GM23248 (cell line): Measurements from ENCODE around the gene HDHD3.

Experiments used
- EZH2 ChIP-seq: fragments of 200-600 bp; sonication (generic); IDR thresholded peaks from 2 replicates; pipeline ENCODE4 v1.6.1; 2018; ENCODE audit warnings: antibody characterized with exemption, mild to moderate bottlenecking; ENCODE audit not compliant: insufficient read depth, poor library complexity, severe bottlenecking
- EZH2phosphoT487 ChIP-seq: fragments of 200-600 bp; sonication (generic); IDR thresholded peaks from 2 replicates; pipeline ENCODE4 v1.6.1; 2018; ENCODE audit warnings: antibody characterized with exemption, moderate library complexity, mild to moderate bottlenecking, low read depth; ENCODE audit not compliant: insufficient read depth

DNA sequence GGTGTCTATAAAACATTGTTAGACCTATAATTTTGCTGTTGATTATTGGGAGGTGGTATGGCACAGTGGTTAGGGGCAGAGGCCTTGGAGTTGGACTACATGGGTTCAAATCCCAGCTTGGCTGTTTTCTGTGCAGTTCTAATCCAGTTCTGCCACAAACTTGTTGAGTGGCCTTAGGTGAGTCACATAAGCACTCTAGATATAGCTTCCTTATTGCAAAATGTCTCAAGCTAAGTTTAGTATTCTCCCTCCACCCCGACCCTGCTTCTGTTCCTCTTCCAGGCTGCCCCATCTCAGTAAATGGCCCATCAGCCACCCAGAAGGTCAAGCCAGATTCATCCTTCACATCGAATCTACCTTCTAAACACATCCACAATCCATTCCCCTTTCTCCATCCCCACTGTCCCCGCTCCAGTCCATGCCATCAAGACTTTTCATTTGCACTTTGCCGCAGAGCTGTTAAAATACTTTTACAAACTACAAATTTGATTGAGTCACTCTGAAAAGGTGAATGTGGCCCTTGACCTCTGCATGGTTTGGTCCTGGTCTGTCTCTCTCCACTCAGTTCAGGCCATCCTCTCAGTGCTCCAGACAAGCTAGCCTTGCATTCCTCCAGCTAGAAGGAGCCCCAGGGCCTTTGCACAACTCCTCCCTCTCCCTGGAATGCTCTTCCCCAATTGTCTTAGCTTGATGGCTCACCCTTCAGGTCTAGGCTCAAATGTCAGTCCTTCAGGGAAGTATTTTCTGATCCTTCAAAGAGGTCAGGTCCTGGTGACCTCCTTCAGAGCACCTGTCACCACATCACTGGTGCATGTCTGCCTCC is 10.0 kb upstream of the HDHD3 start:
- TF ChIP-seq EZH2 = no peak
- no peak for TF ChIP-seq EZH2phosphoT487
